Sigmoid colon (tissue), 4 donors: ENCODE measurements around the gene SELPLG.

Experiments
- EP300 ChIP-seq, 4 donors: sonication (generic); formaldehyde crosslinking; IDR thresholded peaks; one replicate each; pipeline ENCODE4 v1.6.1; 2017; ENCODE audit warnings: antibody characterized with exemption in 4 of 4
- TF ChIP-seq, protein P1 (sequence below), 4 experiments: fragments of 450-650 bp in 3 of 4; fragments of 200-600 bp in 1 of 4; IDR thresholded peaks; one replicate each; pipeline ENCODE4 v1.5.1; 2016 to 2019; ENCODE audit warnings: antibody characterized with exemption in 4 of 4, mild to moderate bottlenecking in 3 of 4, moderate library complexity in 2 of 4

- TF ChIP-seq EP300 (IDR thresholded peaks at IDR 0.05), result no peak
- TF ChIP-seq, protein P1, sequence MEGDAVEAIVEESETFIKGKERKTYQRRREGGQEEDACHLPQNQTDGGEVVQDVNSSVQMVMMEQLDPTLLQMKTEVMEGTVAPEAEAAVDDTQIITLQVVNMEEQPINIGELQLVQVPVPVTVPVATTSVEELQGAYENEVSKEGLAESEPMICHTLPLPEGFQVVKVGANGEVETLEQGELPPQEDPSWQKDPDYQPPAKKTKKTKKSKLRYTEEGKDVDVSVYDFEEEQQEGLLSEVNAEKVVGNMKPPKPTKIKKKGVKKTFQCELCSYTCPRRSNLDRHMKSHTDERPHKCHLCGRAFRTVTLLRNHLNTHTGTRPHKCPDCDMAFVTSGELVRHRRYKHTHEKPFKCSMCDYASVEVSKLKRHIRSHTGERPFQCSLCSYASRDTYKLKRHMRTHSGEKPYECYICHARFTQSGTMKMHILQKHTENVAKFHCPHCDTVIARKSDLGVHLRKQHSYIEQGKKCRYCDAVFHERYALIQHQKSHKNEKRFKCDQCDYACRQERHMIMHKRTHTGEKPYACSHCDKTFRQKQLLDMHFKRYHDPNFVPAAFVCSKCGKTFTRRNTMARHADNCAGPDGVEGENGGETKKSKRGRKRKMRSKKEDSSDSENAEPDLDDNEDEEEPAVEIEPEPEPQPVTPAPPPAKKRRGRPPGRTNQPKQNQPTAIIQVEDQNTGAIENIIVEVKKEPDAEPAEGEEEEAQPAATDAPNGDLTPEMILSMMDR (IDR thresholded peaks at IDR 0.05), result no peak
Observed at GRCh38 chr12:108648371-108648770, 14.7 kb upstream of the SELPLG start.
